Retinal pigment epithelial cell (primary cell): ENCODE measurements around the gene TSN.
"Not testable (repeated sequence)": the region's sequence is repeated elsewhere in the genome, so short reads cannot be mapped to it uniquely, and the experiment has no call there.

Experiments
- DNase-seq: peaks from one replicate; pipeline ENCODE4 v3.0.0-alpha.2; 2010; ENCODE audit warnings: low read depth
- H3K4me3 ChIP-seq: 2 replicates; pipeline ENCODE4 v1.5.1; 2011; ENCODE audit warnings: mild to moderate bottlenecking, low read length, control low read depth, moderate library complexity
- CTCF ChIP-seq: conservative IDR thresholded peaks from 2 replicates; pipeline ENCODE4 v1.5.1; 2011; ENCODE audit warnings: low read depth, low read length, control low read depth, inconsistent platforms

The TSN gene

GRCh38 chr2:121731366-121731765, 24.1 kb upstream of the TSN start:
- DNase-seq = no peak
- H3K4me3 ChIP-seq = no peak overlapping the region
- no peak for TF ChIP-seq CTCF

GRCh38 chr2:121734544-121734943, 20.9 kb upstream of the TSN start:
- DNase-seq, H3K4me3 ChIP-seq: not testable (repeated sequence)

GRCh38 chr2:121735518-121736074, 19.9 kb upstream of the TSN start:
- peak; percentile 17 for TF ChIP-seq CTCF
- DNase-seq = no peak
- H3K4me3 ChIP-seq = peak overlapping the region; percentile 100

GRCh38 chr2:121736140-121736461, 19.4 kb upstream of the TSN start:
- H3K4me3 ChIP-seq = peak overlapping the region; percentile 100
- TF ChIP-seq CTCF = no peak
- DNase-seq = no peak

- TF ChIP-seq CTCF = no peak
- peak within 1 kb of the TSS; percentile 100 for H3K4me3 ChIP-seq
- DNase-seq = peak; percentile 85
Measured at GRCh38 chr2:121736462-121737336, 18.8 kb upstream of the TSN start, which contains the start of gene NIFK. Gene NIFK, minus strand, starts transcription at chr2:121736875. Its CDS starts 25 bp downstream, at chr2:121736850.

GRCh38 chr2:121740973-121741372, 14.5 kb upstream of the TSN start:
- no peak for DNase-seq
- TF ChIP-seq CTCF = no peak
- no peak overlapping the region for H3K4me3 ChIP-seq

- TF ChIP-seq CTCF = no peak
- no peak for DNase-seq
- H3K4me3 ChIP-seq = no peak overlapping the region
Measured at GRCh38 chr2:121741450-121741849, 14.0 kb upstream of the TSN start.
